H1 (cell line): ENCODE results near the gene VRK2. TPM values are rescaled to one million over a fixed set of nuclear protein-coding genes. Genes with fewer than 3 reads are reported as not detected.

ENCODE experiments used
- EGR1 ChIP-seq: IDR thresholded peaks from 2 replicates; pipeline ENCODE4 v1.6.1; 2011; ENCODE audit warnings: low read depth, low read length, borderline replicate concordance
- FOSL1 ChIP-seq: IDR thresholded peaks from 2 replicates; pipeline ENCODE4 v1.6.1; 2011; ENCODE audit warnings: mild to moderate bottlenecking, low read depth, low read length, moderate library complexity; ENCODE audit not compliant: insufficient read depth
- HDAC2 ChIP-seq, 2 experiments: fragments of 300-600 bp in 1 of 2; sonication (generic) in 1 of 2; IDR thresholded peaks; 2 replicates each; pipeline ENCODE4 v1.6.1; 2011 to 2012; ENCODE audit warnings: low read depth in 2 of 2, low read length in 2 of 2, mild to moderate bottlenecking in 2 of 2, moderate library complexity in 2 of 2, borderline replicate concordance in 1 of 2, inconsistent platforms in 1 of 2
- HDAC6 ChIP-seq: IDR thresholded peaks from one replicate; pipeline ENCODE4 v1.7.1; 2012; ENCODE audit warnings: low read depth, mild to moderate bottlenecking, inconsistent platforms, low read length, moderate library complexity
- JUN ChIP-seq: IDR thresholded peaks from 2 replicates; pipeline ENCODE4 v1.6.1; 2011; ENCODE audit warnings: low read depth, mild to moderate bottlenecking, improper control_type of control experiment, low read length
- JUND ChIP-seq: IDR thresholded peaks from 2 replicates; pipeline ENCODE4 v1.6.1; 2011; ENCODE audit warnings: mild to moderate bottlenecking, improper control_type of control experiment, low read length
- KDM4A ChIP-seq: IDR thresholded peaks from one replicate; pipeline ENCODE4 v1.7.1; 2012; ENCODE audit warnings: low read depth, mild to moderate bottlenecking, moderate library complexity, low read length, inconsistent platforms; ENCODE audit not compliant: severe bottlenecking
- RXRA ChIP-seq: IDR thresholded peaks from 2 replicates; pipeline ENCODE4 v1.6.1; 2011; ENCODE audit warnings: low read depth, mild to moderate bottlenecking, low read length, moderate library complexity; ENCODE audit not compliant: insufficient read depth
- polyA plus RNA-seq, 7 experiments: library from polyadenylated mRNA; depleted of rRNA in 3 of 7; stranded (reverse) in 5 of 7; unstranded in 2 of 7; fragments of >200 nt in 5 of 7; fragments of 200-250 nt in 2 of 7; gene quantifications; 1 replicate in 5 of 7; 2 replicates in 1 of 7; 4 replicates in 1 of 7; pipeline versions ENCODE4 v1.2.1 to v1.2.3, GENCODE V29; 2011 to 2013; ENCODE audit warnings: missing spikeins in 2 of 7, mixed read lengths in 2 of 7
- total RNA-seq: library from RNA; stranded (reverse); fragmentation: NEBNext Ultra II Directional; extraction: Animal tissue kit (Norgen Biotek cat#: 25700); gene quantifications from 2 replicates; pipeline ENCODE4 v1.2.1, GENCODE V29; 2021
- TF ChIP-seq, protein P1 (sequence below): fragments of 300-600 bp; sonication (generic); IDR thresholded peaks from 2 replicates; pipeline ENCODE4 v1.7.1; 2012; ENCODE audit warnings: low read length, moderate library complexity, mild to moderate bottlenecking, inconsistent platforms; ENCODE audit not compliant: insufficient replicate concordance
- TF ChIP-seq, protein P2 (sequence below): IDR thresholded peaks from 2 replicates; pipeline ENCODE4 v1.6.1; 2011; ENCODE audit warnings: low read length, improper control_type of control experiment

Gene VRK2
- total and polyA plus RNA-seq, 2 of the 8 experiments (the other 6 are each of a cell fraction or from before 2014, with no cell fraction given): 7.6 to 27.8 TPM

DNA sequence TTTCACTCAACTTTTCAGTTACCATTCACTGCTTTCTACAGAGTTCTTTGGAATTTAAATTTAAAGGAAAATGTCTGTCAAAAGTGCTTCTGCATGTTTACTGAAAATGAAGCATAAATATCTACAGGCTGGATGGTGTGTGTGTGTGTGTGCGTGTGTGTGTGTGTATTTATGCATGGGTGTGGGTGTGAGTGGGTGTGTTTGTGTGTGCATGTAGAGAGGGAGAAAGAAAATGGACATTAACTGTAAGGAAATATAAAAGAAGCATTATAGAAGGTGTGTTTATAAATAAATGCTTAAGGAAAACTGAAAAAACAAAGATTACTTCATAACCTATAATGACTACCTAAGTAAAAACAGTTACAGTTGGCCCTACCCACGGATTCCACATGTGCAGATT, 151.3 kb downstream of the VRK2 start (continued):
- TF ChIP-seq, protein P1, sequence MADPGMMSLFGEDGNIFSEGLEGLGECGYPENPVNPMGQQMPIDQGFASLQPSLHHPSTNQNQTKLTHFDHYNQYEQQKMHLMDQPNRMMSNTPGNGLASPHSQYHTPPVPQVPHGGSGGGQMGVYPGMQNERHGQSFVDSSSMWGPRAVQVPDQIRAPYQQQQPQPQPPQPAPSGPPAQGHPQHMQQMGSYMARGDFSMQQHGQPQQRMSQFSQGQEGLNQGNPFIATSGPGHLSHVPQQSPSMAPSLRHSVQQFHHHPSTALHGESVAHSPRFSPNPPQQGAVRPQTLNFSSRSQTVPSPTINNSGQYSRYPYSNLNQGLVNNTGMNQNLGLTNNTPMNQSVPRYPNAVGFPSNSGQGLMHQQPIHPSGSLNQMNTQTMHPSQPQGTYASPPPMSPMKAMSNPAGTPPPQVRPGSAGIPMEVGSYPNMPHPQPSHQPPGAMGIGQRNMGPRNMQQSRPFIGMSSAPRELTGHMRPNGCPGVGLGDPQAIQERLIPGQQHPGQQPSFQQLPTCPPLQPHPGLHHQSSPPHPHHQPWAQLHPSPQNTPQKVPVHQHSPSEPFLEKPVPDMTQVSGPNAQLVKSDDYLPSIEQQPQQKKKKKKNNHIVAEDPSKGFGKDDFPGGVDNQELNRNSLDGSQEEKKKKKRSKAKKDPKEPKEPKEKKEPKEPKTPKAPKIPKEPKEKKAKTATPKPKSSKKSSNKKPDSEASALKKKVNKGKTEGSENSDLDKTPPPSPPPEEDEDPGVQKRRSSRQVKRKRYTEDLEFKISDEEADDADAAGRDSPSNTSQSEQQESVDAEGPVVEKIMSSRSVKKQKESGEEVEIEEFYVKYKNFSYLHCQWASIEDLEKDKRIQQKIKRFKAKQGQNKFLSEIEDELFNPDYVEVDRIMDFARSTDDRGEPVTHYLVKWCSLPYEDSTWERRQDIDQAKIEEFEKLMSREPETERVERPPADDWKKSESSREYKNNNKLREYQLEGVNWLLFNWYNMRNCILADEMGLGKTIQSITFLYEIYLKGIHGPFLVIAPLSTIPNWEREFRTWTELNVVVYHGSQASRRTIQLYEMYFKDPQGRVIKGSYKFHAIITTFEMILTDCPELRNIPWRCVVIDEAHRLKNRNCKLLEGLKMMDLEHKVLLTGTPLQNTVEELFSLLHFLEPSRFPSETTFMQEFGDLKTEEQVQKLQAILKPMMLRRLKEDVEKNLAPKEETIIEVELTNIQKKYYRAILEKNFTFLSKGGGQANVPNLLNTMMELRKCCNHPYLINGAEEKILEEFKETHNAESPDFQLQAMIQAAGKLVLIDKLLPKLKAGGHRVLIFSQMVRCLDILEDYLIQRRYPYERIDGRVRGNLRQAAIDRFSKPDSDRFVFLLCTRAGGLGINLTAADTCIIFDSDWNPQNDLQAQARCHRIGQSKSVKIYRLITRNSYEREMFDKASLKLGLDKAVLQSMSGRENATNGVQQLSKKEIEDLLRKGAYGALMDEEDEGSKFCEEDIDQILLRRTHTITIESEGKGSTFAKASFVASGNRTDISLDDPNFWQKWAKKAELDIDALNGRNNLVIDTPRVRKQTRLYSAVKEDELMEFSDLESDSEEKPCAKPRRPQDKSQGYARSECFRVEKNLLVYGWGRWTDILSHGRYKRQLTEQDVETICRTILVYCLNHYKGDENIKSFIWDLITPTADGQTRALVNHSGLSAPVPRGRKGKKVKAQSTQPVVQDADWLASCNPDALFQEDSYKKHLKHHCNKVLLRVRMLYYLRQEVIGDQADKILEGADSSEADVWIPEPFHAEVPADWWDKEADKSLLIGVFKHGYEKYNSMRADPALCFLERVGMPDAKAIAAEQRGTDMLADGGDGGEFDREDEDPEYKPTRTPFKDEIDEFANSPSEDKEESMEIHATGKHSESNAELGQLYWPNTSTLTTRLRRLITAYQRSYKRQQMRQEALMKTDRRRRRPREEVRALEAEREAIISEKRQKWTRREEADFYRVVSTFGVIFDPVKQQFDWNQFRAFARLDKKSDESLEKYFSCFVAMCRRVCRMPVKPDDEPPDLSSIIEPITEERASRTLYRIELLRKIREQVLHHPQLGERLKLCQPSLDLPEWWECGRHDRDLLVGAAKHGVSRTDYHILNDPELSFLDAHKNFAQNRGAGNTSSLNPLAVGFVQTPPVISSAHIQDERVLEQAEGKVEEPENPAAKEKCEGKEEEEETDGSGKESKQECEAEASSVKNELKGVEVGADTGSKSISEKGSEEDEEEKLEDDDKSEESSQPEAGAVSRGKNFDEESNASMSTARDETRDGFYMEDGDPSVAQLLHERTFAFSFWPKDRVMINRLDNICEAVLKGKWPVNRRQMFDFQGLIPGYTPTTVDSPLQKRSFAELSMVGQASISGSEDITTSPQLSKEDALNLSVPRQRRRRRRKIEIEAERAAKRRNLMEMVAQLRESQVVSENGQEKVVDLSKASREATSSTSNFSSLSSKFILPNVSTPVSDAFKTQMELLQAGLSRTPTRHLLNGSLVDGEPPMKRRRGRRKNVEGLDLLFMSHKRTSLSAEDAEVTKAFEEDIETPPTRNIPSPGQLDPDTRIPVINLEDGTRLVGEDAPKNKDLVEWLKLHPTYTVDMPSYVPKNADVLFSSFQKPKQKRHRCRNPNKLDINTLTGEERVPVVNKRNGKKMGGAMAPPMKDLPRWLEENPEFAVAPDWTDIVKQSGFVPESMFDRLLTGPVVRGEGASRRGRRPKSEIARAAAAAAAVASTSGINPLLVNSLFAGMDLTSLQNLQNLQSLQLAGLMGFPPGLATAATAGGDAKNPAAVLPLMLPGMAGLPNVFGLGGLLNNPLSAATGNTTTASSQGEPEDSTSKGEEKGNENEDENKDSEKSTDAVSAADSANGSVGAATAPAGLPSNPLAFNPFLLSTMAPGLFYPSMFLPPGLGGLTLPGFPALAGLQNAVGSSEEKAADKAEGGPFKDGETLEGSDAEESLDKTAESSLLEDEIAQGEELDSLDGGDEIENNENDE: no peak
- TF ChIP-seq KDM4A (no peak), RXRA (no peak), JUND (no peak), JUN (no peak), HDAC6 (no peak), EGR1 (no peak), HDAC2 (IDR thresholded peaks at IDR 0.05; ENCODE audit: borderline replicate concordance in 1 of 2, low read depth in 2 of 2, low read length in 2 of 2) (no peak), FOSL1 (no peak)
- TF ChIP-seq, protein P2, sequence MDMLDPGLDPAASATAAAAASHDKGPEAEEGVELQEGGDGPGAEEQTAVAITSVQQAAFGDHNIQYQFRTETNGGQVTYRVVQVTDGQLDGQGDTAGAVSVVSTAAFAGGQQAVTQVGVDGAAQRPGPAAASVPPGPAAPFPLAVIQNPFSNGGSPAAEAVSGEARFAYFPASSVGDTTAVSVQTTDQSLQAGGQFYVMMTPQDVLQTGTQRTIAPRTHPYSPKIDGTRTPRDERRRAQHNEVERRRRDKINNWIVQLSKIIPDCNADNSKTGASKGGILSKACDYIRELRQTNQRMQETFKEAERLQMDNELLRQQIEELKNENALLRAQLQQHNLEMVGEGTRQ: no peak
